CD4-positive, alpha-beta T cell treated with Interleukin-21 for 1 hour (primary cell): ENCODE results near the gene PDIA6.

Source experiments
- DNase-seq: peaks from one replicate; pipeline ENCODE4 v3.0.0-alpha.2; 2020

Gene PDIA6

GRCh38 chr2:10812362-10813162 is at the start of gene PDIA6:
Gene PDIA6 (minus strand): TSS chr2:10812785. CDS start chr2:10812696, 89 bp downstream.
- DNase-seq, result peak; percentile 96

- no peak for DNase-seq
Observed at GRCh38 chr2:10862330-10862729, 49.7 kb upstream of the PDIA6 start.

- no peak for DNase-seq
Observed at GRCh38 chr2:10861765-10862164, 49.2 kb upstream of the PDIA6 start.

- DNase-seq, result no peak
Observed at GRCh38 chr2:10860814-10861325, 48.3 kb upstream of the PDIA6 start.

- DNase-seq, result no peak
Observed at GRCh38 chr2:10860081-10860813, 47.7 kb upstream of the PDIA6 start.

GRCh38 chr2:10859278-10859677 is 46.7 kb upstream of the PDIA6 start:
- no peak for DNase-seq

DNA sequence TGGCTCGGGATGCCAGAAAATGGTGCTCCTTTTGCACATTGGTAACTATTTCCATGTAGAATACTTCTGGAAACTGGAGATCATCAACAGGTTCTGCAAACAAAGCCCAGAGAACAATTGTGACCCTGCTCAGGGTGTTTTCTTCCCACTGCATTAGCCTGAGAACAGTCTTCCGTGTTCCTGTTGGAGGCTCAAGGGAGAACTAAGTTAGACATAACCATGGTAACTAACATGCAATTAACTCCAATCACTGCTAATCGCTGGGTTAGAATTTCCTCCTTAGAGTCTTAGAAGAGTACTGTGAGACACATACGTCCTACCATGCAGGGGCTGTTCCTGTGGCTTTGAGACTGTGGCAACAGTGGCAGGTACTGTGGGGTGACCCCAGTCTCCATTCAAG is 36.0 kb upstream of the PDIA6 start:
- no peak for DNase-seq

DNA sequence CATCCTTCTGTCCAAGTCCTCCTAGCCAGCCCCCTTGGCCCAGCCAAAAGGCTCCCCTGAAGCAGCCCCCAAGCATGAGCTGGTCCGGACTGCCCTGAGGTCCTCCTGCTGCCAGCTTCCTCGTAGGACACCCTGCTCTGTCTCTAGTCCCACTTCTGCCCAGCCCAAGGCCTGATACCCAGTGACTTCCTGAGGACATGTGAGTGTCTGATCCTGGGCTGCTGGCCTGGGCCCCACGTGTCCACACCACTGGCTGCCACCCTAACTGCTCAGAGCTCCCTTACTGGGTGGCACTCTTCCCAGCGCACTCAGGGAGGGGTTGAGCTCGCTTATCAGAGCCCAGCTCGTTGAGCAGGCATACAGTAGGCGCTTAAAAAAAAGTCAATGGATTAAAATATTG is 34.4 kb upstream of the PDIA6 start:
- no peak for DNase-seq

GRCh38 chr2:10846110-10846861 is 33.7 kb upstream of the PDIA6 start:
- DNase-seq, result no peak

DNA sequence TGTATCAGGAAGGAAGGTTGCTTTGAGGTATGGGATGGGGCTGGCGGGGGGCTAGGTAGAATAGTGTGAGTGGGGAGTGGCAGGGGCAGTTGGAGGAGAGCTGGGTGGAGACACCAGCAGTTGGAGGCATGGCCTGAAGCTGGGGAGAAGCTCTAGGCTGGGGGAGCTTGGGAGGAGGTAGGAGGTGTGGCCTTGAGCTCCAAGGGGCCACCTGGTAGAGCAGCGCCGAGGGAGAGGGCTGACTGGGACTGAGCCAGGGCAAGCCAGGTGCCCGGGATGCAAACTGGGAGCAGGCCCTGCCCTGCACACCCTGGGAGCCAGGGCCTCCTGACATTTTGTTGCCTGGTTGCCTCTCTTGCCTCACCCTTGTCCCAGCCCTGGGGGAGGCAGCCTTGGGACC is 33.1 kb upstream of the PDIA6 start:
- no peak for DNase-seq

DNA sequence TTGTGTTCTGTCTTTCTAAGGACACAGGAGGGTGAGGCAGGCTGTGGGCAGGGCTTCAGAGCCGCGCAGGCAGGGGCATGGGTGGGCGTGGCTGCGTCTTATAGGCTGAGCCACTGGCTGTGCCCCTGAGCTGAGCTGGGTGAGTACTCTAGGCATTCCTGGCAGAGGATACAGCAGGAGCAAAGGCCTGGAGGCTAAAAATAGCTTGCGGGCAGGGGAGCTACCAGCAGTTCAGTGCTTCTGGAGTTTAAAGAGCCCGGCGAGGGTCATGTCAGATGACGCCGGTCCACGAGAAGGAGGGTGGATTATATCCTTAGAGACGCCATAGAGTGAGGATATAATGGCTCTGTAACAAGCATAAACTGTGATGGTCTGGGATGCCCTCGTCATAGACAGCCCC is 31.5 kb upstream of the PDIA6 start:
- no peak for DNase-seq

- DNase-seq, result no peak
Observed at GRCh38 chr2:10842506-10842905, 29.9 kb upstream of the PDIA6 start.

DNA sequence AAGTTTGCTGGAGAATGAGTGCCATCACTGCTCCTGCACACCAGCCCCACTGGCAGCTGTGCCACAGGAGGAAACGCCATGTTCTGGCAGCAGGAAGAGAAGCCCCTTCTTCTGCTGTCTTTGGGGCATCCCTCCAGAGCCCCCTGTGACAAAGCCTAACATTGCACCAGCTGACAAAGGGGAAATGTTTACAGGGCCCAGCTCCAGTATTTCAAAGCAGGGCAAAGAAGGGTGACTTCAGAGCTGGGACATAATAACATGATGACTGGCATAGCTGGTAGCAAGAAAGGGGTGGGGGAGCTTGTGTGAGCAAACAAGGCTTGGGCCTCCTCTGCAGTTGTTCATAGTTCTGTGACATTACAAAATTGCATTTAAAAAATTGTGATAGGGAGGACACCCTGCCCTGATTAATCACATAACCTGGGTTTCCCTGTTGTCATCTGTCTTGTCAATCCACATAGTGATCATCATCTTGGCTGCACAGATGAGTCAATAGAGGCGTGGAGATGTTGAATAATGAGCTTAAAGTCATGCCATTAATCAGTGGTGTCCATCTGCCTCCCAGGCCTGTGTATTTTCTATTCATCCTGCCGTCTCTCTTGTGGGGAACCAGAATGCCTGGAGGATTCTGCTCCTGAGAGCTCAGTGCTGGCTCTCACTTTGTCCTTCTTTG is 29.1 kb upstream of the PDIA6 start:
- no peak for DNase-seq

GRCh38 chr2:10839813-10840212 is 27.2 kb upstream of the PDIA6 start:
- DNase-seq, result no peak

DNA sequence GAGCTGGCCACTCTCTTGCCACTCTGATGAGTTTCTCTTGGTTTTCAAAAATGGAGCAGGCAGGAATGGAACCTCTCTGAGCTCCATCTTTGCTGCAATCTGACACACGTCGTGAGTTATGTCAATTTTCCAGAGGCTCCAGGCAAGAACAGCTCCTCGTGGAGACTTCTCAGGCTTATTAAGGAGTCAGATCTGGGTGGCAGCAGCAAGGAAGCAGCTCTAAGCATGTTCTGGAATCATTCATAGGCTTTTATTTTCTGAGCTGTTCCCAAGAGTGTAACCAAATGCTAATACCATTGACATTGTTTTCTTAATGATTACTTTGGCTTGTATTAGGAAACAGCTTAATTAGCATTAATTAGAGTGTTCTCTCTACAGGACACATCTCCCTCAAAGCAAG is 26.1 kb upstream of the PDIA6 start:
- DNase-seq, result no peak

GRCh38 chr2:10837298-10838266 is 25.0 kb upstream of the PDIA6 start:
- DNase-seq, result no peak

DNA sequence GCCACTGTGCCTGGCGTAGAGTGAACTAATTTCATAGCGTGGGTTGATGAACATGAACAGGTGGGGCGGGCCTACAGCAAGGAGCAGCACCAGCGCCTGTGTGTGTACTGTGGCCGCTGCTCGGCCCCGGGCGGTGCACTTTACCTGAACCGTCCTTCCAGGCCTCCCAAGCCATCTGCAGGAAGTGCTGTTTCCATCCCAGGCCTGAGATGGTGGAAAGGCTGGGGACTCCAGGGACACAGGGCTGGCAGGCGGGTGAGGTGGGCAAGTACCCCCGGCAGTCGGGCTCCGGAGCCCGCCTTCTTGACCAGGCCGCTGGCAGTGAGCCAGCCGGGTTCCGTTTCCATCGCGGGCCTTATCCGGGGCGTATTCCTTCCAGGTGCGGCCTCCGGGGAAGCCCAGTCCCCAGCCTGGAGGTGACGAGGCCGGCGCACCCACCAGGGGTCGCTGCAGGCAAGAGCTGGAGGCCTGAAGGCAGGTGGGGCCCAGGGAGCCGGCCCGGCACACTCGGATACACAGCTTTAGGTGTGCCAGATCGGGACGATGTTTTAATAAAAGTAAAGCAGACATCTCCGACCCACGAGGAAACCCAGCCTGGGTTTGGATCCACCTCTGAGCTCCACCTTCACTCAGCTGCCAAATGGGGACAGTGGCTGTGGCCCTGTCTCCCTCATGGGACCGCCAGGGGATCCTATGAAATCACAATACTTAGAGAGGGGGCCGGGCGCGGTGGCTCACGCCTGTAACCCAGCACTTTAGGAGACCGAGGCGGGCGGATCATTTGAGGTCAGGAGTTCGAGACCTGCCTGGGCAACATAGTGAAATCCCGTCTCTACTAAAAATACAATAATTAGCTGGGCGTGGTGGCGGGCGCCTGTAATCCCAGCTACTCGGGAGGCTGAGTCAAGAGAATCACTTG is 22.7 kb upstream of the PDIA6 start:
- peak; percentile 75 for DNase-seq

GRCh38 chr2:10834068-10834655 is 21.6 kb upstream of the PDIA6 start:
- DNase-seq, result no peak

DNA sequence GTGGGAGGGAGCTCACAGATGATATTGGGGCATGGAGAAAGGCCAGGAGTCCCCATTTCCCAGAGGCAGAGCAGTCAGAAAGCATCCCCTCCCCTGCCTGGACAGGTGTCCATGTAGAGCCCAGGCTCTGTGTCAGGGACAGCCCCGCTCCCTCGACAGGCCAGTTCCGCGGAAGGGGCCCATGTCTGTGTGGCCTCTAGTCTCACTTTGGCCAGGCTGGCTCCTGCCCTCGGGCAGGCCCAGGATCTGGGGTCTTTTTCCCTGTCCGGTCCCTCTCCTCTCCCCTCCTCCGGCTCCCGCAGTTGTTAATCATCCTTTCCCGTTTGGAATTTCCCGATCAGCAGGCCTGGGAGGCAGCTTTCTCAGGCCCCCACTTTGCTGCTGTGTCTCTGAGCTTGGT is 20.4 kb upstream of the PDIA6 start:
- DNase-seq, result no peak
